ENCODE results near the gene RPL3.

GRCh38 chr22:39284983-39285382 lies 34.4 kb downstream of the RPL3 start:
- TF ChIP-seq EZH2 (IDR thresholded peaks at IDR 0.05; ENCODE audit: borderline replicate concordance, insufficient read depth, low read length, poor library complexity, severe bottlenecking) (no peak), CTCF (IDR thresholded peaks at IDR 0.05; ENCODE audit: poor library complexity, severe bottlenecking) (no peak), SMC3 (conservative IDR thresholded peaks at IDR 0.05; ENCODE audit: poor library complexity) (no peak), TAF1 (IDR thresholded peaks at IDR 0.05; ENCODE audit: low read depth) (no peak), RAD21 (conservative IDR thresholded peaks at IDR 0.05) (no peak), REST (IDR thresholded peaks at IDR 0.05; ENCODE audit: borderline replicate concordance) (no peak), POLR2AphosphoS5 (IDR thresholded peaks at IDR 0.05) (no peak)
